HG02981 (cell line): ENCODE data around the gene ATXN7L2.
A peak's percentile ranks its signal among the peaks of the same experiment; 100 is the strongest.

ENCODE experiments used
- ATAC-seq: cut with Tn5 transposase; IDR thresholded peaks from one replicate; pipeline ENCODE4 v1.9.1; 2021; ENCODE audit warnings: mild to moderate bottlenecking, moderate library complexity; ENCODE audit not compliant: unreplicated experiment

Gene ATXN7L2

GRCh38 chr1:109475261-109475660, 8.4 kb upstream of the ATXN7L2 start:
- ATAC-seq, result no peak

GRCh38 chr1:109476825-109477224, 6.9 kb upstream of the ATXN7L2 start:
- ATAC-seq, result no peak

- no peak for ATAC-seq
Observed at GRCh38 chr1:109477821-109478220, 5.9 kb upstream of the ATXN7L2 start.

- no peak for ATAC-seq
Observed at GRCh38 chr1:109478806-109479205, 4.9 kb upstream of the ATXN7L2 start.

- ATAC-seq, result no peak
Observed at GRCh38 chr1:109479311-109479710, 4.4 kb upstream of the ATXN7L2 start.

GRCh38 chr1:109479901-109480300, 3.8 kb upstream of the ATXN7L2 start:
- no peak for ATAC-seq

- no peak for ATAC-seq
Observed at GRCh38 chr1:109481646-109482045, 2.1 kb upstream of the ATXN7L2 start.

GRCh38 chr1:109482242-109482641, 1.5 kb upstream of the ATXN7L2 start:
- no peak for ATAC-seq

GRCh38 chr1:109482791-109483671, 674 bp upstream of the ATXN7L2 start:
- peak; percentile 16 for ATAC-seq

- no peak for ATAC-seq
Observed at GRCh38 chr1:109484519-109484975, 842 bp downstream of the ATXN7L2 start.

GRCh38 chr1:109485001-109485400, 1.3 kb downstream of the ATXN7L2 start:
- ATAC-seq, result no peak

GRCh38 chr1:109487261-109487660, 3.6 kb downstream of the ATXN7L2 start:
- ATAC-seq, result no peak

GRCh38 chr1:109488201-109488600, 4.5 kb downstream of the ATXN7L2 start:
- no peak for ATAC-seq

- no peak for ATAC-seq
Observed at GRCh38 chr1:109488696-109489095, 5.0 kb downstream of the ATXN7L2 start.

GRCh38 chr1:109490029-109490933, 6.6 kb downstream of the ATXN7L2 start:
- ATAC-seq, result no peak

- no peak for ATAC-seq
Observed at GRCh38 chr1:109490934-109491302, 7.2 kb downstream of the ATXN7L2 start.

GRCh38 chr1:109491372-109491771, 7.7 kb downstream of the ATXN7L2 start:
- no peak for ATAC-seq

- no peak for ATAC-seq
Observed at GRCh38 chr1:109492779-109493178, 9.1 kb downstream of the ATXN7L2 start.

GRCh38 chr1:109493227-109493626, 9.5 kb downstream of the ATXN7L2 start:
- no peak for ATAC-seq

- ATAC-seq, result peak; percentile 75
Observed at GRCh38 chr1:109493805-109494539, 10.3 kb downstream of the ATXN7L2 start, which contains the start of gene CYB561D1. CYB561D1 (plus strand) TSS chr1:109494094; CDS start chr1:109494140, 46 bp downstream.

GRCh38 chr1:109495738-109496137, 12.0 kb downstream of the ATXN7L2 start:
- no peak for ATAC-seq
